Cardiac ventricle fibroblast (primary cell): Measurements from ENCODE around the gene CATSPER3. TPM values are rescaled to one million over a fixed set of nuclear protein-coding genes. Genes with fewer than 3 reads are reported as not detected.

ENCODE experiments used
- total RNA-seq: library from RNA; depleted of rRNA; stranded (reverse); fragments of >200 nt; gene quantifications from 2 replicates; pipeline ENCODE4 v1.2.3, GENCODE V29; 2015

CATSPER3 gene
- not detected in 2 replicates for total RNA-seq

DNA sequence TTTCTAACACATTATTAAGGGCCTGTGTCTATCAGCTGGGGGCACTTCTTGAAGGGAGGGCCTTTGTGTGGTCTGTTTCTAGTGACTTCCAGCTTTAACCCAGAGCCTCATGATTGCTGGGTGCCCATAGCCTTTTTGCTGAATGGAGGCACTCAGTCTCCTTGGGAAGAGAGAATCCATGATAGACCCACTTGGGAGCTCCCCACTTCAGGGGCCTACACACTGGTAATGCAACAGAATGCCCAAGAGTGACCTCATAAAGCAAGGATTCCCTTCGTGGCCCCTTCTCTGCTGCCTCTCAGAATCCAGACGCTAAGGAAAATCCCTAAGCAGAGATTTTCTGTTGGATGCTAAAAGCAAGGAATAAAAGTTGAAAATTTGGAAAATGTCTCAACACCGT lies at the start of gene CATSPER3:
Gene CATSPER3 (plus strand): TSS at position 301 of the 400 bp plus-strand sequence. CDS start 85 bp downstream, at position 386.

DNA sequence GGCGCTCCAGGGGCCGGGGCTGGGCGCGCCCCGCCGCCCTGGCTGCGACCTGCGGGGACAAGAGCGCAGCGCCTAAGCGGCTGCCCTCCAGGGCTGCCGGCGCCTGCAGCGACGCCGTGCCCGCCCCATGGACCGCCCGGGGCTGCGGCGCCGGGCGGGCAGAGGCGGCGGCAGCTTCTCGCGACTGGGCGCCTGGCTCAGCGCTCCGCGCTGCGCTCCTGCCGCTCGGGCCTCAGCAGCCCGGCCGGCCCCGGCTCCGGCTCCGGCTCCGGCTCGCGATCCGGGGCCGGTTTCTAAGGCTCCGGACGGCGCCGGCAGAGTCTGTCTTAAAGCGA lies 66.2 kb downstream of the CATSPER3 start, which contains the start of gene PITX1:
Gene PITX1 (minus strand): TSS at position 328 of the 335 bp plus-strand sequence. CDS start 347 bp downstream, outside the sequence.

Other genes with a start within 250 kb of the CATSPER3 start
- 50.2 and 50.6 TPM in 2 replicates for gene CAMLG, start 229.4 kb upstream of the CATSPER3 start, total RNA-seq
- gene DDX46, start 209.1 kb upstream of the CATSPER3 start, total RNA-seq: 12.5 and 14.9 TPM in 2 replicates
- gene C5orf24, start 121.9 kb upstream of the CATSPER3 start, total RNA-seq: 35.0 and 39.4 TPM in 2 replicates
- gene TXNDC15, start 93.5 kb upstream of the CATSPER3 start, total RNA-seq: 64.7 and 102 TPM in 2 replicates
- gene PCBD2, start 62.8 kb upstream of the CATSPER3 start, total RNA-seq: 3.3 TPM in 2 replicates
- gene PITX1, start 66.3 kb downstream of the CATSPER3 start, total RNA-seq: 0.25 and 0.78 TPM in 2 replicates